Measurements from ENCODE around the gene MRPS6. TPM values are rescaled to one million over a fixed set of nuclear protein-coding genes. Genes with fewer than 3 reads are reported as not detected.

Gene MRPS6
- total RNA-seq, 1 donor from 2014 or later: 40.2 TPM

- ChIA-PET CTCF (interaction anchor here (1.8 kb wide), 1 partner anchor 9 kb away, joined by 7 read pairs; no protein-coding TSS in a partner anchor), POLR2A (no interaction called here)
- TF ChIP-seq CTCF (IDR thresholded peaks at IDR 0.05): no peak
- ATAC-seq (ENCODE audit: low read depth) (no peak), DNase-seq (no peak)
- intact Hi-C loops (cut with micrococcal nuclease): no loop called here
- Mint-ChIP-seq H3K27me3 (no peaks in the 10 kb centered on the region), H3K9me3 (no peaks in the 10 kb centered on the region), H3K36me3 (ENCODE audit: low read depth) (peaks cover 52% of the 10 kb centered on the region), H3K27ac (no peak overlapping the region), H3K4me1 (peaks cover 41% of the 10 kb centered on the region), H3K4me3 (no peak overlapping the region)
Observed at GRCh38 chr21:34100790-34101189, 27.4 kb downstream of the MRPS6 start.

GRCh38 chr21:34105947-34106541, 32.7 kb downstream of the MRPS6 start:
- H3K9me3 Mint-ChIP-seq: no peaks in the 10 kb centered on the region
- CTCF ChIA-PET: no interaction called here
- H3K4me1 Mint-ChIP-seq: peaks cover 10% of the 10 kb centered on the region
- intact Hi-C loops (cut with micrococcal nuclease): no loop called here
- peaks cover 36% of the 10 kb centered on the region for H3K36me3 Mint-ChIP-seq (ENCODE audit: low read depth)
- TF ChIP-seq CTCF (IDR thresholded peaks at IDR 0.05): no peak
- no peak overlapping the region for H3K27ac Mint-ChIP-seq
- no peaks in the 10 kb centered on the region for H3K27me3 Mint-ChIP-seq
- H3K4me3 Mint-ChIP-seq: no peak overlapping the region
- DNase-seq (no peak), ATAC-seq (ENCODE audit: low read depth) (no peak)
- POLR2A ChIA-PET: no interaction called here

GRCh38 chr21:34107606-34108005, 34.2 kb downstream of the MRPS6 start:
- H3K4me1 Mint-ChIP-seq: peaks cover 8% of the 10 kb centered on the region
- H3K27ac Mint-ChIP-seq: no peak overlapping the region
- no peaks in the 10 kb centered on the region for H3K27me3 Mint-ChIP-seq
- no peaks in the 10 kb centered on the region for H3K9me3 Mint-ChIP-seq
- no peak overlapping the region for H3K4me3 Mint-ChIP-seq
- CTCF ChIA-PET: no interaction called here
- TF ChIP-seq CTCF (IDR thresholded peaks at IDR 0.05): no peak
- DNase-seq: no peak
- POLR2A ChIA-PET: interaction anchor here (0.5 kb wide), 1 partner anchor 635 kb away, joined by 4 read pairs; no protein-coding TSS in a partner anchor
- intact Hi-C loops (cut with micrococcal nuclease): no loop called here
- no peak for ATAC-seq (ENCODE audit: low read depth)
- H3K36me3 Mint-ChIP-seq (ENCODE audit: low read depth): peaks cover 34% of the 10 kb centered on the region

GRCh38 chr21:34109075-34109474, 35.7 kb downstream of the MRPS6 start:
- DNase-seq (no peak), ATAC-seq (ENCODE audit: low read depth) (no peak)
- Mint-ChIP-seq H3K4me1 (peaks cover 13% of the 10 kb centered on the region), H3K27me3 (no peaks in the 10 kb centered on the region), H3K4me3 (no peak overlapping the region), H3K27ac (no peak overlapping the region), H3K9me3 (no peaks in the 10 kb centered on the region), H3K36me3 (ENCODE audit: low read depth) (peaks cover 27% of the 10 kb centered on the region)
- TF ChIP-seq CTCF (IDR thresholded peaks at IDR 0.05): no peak
- intact Hi-C loops (cut with micrococcal nuclease): no loop called here
- ChIA-PET CTCF (interaction anchor here (2.0 kb wide), 1 partner anchor 185 kb away, joined by 7 read pairs; no protein-coding TSS in a partner anchor), POLR2A (no interaction called here)

- ATAC-seq (ENCODE audit: low read depth): no peak
- no peaks in the 10 kb centered on the region for H3K9me3 Mint-ChIP-seq
- peaks cover 22% of the 10 kb centered on the region for H3K36me3 Mint-ChIP-seq (ENCODE audit: low read depth)
- H3K27me3 Mint-ChIP-seq: no peaks in the 10 kb centered on the region
- ChIA-PET POLR2A (no interaction called here), CTCF (interaction anchor here (0.6 to 2.0 kb wide), 2 partner anchors 9 to 186 kb away, joined by 3 to 7 read pairs; no protein-coding TSS in a partner anchor)
- intact Hi-C loops (cut with micrococcal nuclease): no loop called here
- DNase-seq: no peak
- H3K27ac Mint-ChIP-seq: no peak overlapping the region
- H3K4me3 Mint-ChIP-seq: no peak overlapping the region
- TF ChIP-seq CTCF (IDR thresholded peaks at IDR 0.05): no peak
- H3K4me1 Mint-ChIP-seq: peaks cover 13% of the 10 kb centered on the region
Observed at GRCh38 chr21:34110594-34111202, 37.3 kb downstream of the MRPS6 start.

Data from activated B cell treated with CpG ODN at 0.5 μM for 24 hours (primary cell).